Activated CD4-positive, alpha-beta T cell treated with anti-CD3 and anti-CD28 coated beads, Interleukin-2, amount 50 U/mL, for 16 hours (primary cell): ENCODE measurements around the gene E2F4.

Experiments
- DNase-seq: peaks from one replicate; pipeline ENCODE4 v3.0.0-alpha.2; 2020

The E2F4 gene

DNA sequence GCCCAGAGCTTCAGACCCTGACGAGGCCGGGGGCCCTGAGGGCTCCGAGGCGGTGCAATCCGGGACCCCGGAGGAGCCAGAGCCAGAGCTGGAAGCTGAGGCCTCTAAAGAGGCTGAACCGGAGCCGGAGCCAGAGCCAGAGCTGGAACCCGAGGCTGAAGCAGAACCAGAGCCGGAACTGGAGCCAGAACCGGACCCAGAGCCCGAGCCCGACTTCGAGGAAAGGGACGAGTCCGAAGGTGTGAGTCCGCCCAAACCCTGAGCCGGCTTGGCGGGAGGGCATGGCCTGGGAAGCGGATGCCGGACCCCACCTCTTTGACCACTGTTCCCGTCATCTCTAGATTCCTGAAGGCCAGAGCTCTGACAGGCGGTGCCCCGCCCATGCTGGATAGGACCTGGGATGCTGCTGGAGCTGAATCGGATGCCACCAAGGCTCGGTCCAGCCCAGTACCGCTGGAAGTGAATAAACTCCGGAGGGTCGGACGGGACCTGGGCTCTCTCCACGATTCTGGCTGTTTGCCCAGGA, 17.2 kb upstream of the E2F4 start:
- no peak for DNase-seq

- no peak for DNase-seq
Observed at GRCh38 chr16:67176662-67177061, 15.3 kb upstream of the E2F4 start.

DNA sequence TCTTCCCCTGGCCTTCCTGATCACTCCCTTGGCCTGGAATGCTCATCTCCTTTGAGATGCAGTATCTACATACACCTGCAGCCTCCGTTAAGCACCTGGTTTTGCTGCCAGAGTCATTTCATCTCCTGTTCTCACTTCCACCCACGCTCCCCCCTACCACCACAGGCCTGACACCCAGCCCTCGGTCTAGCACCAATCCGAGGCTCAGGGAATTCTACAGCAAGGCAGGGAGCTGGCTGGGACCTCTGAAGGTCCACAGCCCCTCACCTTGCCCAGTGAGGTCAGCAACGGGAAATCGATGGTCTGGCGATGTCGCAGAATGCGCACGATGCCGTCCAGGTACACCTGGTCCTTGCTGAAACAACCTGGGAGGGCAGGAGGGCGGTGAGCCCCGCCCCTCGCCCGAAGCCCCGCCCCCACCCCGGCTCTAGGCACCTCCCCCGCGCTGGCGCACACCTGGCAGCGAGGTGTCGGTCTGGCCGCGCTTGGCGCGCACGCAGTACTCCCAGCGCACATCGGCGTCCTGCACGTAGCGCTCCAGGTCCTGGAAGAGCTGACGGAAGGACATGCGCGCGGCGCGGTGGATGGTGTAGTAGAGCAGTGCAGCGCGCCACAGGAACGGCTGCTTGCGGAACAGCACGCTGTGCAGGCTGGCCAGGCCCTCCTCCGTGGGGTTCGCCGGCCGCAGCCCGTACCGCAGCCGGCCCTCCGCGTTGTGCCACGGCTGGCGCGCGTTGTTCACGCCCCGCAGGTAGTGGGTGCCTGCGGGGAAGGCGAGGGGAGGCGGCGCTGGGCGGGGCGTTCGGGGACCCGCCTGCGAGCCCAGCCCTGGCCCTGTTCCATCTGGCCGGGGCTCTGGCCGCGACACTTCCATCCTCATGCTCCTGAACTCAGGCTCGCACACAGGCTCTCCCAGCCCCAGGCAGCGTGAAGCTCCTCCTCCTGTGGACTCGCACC, 13.9 kb upstream of the E2F4 start:
- DNase-seq, result peak; percentile 51

GRCh38 chr16:67179421-67180080, 12.4 kb upstream of the E2F4 start:
- DNase-seq, result no peak

GRCh38 chr16:67180166-67180565, 11.8 kb upstream of the E2F4 start:
- no peak for DNase-seq

DNA sequence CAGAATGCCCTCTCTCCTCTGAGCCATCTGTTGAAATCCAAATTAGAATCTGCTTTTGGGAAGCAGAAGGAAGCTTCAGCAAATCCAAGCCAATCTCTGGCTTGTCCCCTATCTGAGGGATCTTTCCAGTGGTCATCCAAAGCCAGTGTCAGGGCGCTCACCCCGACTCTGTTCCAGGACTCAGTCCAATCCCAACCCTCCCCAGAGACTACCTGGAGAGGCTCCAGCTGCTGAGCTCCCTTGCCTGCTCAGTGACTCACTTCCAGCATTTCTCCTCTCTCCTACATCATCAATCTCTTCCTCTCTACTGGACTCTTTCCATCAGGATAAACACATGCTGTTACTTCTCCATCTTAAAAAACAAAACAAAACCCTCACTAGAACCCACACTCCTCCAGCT, 10.6 kb upstream of the E2F4 start:
- no peak for DNase-seq

GRCh38 chr16:67182288-67182687, 9.7 kb upstream of the E2F4 start:
- no peak for DNase-seq

GRCh38 chr16:67183284-67183626, 8.7 kb upstream of the E2F4 start:
- no peak for DNase-seq

- DNase-seq, result peak; percentile 98
Observed at GRCh38 chr16:67183627-67184452, 8.1 kb upstream of the E2F4 start, which contains the start of gene MATCAP1. Gene MATCAP1 (minus strand): TSS chr16:67183963. CDS start chr16:67180610, 3,353 bp downstream.

DNA sequence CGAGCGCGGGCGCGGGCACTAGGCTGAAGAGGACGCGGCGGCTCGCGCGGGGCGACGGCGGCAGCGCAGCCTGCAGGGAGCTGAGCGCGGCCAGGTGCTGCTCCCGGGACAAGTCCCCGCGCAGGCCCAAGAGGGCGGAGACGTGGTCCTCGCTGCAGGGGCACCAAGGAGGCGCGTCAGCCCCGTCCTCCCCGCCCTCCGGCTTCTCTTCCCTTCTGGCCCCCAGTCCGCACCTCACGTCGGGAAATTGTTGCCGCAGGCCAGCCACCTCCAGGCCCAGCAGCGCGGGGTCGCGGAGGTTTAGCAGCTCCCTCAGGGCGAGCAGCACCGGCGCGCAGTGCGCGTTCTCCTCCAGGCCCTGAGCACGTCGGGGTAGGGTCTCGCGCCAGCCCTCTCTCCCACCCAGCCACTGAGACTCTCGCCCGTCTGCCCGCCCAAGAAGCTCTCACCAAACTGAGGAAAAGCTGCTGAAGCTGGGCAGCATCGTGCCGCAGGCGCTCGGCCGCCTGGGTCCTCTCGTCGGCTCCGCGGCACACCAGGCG, 7.4 kb upstream of the E2F4 start:
- DNase-seq, result no peak

DNA sequence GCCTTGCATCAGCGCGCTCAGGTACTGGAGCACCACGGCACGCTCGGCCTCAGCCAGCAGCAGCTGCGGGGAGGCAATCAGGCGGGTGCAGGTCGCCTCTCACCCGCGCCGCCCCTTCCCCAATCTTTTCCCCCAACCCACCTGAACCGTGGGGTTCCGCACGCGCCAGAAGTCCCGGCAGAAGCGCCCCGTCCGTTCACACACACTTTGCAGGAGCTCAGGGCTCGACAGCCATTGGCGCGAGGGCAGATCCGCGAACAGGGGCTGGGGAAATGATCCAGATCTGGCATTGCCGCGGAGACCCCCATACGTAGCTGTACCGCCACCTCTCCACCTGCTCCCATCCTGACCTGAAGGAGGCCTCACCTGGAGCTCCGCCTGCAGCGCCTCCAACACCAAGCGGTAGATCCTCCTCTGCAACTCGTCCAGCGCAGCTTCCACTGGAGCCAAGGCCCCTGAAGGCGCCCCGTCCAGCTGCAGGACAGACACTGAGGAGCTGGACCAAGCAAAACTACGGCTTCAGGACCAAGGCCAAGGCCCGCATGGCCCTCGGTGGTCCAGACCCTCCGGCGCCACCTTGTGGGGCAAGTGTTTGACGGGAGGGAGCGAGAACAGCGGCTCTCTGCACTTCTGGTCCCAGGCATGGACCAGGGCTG, 6.8 kb upstream of the E2F4 start:
- DNase-seq, result peak; percentile 84

DNA sequence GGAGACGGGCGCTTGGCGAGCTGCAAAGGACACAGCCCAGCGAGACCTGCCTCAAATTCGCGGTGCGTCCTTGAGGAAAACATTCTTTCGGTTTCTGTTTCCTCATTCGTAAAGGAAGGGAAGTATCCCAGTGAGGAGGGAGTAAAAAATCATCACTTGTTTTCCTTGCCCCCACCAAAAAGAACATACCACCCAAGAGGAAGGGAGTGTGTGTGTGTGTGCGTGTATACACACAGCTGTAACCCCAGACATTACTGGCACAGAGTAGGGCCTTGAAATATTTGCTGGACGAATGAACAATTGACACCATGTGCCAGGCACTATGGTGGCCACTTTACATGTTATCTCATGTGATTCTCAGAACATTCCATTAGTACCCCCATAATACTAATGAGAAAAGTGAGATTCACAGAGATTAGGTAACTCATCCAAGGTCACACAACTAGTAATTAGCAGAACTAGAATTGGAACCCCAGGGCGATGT, 6.3 kb upstream of the E2F4 start:
- no peak for DNase-seq

DNA sequence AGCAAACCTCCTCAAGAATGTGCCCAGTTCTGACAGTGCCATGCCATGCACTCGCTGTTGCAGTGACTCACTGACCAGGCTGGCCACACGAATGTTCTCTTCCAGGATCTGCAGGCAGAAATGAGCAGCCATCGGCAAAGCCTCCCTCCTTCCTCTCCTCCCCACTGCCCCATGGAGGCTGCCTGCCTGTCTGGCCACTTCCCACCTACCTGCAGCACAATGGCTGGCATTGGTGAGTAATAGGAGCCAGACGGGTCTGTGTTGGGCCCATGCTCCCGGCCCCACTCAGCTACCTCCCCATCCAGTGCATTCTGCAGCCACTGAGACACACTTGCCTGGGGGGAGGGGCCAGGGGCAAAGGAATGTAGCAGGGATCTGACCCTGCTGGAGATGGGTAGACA, 5.4 kb upstream of the E2F4 start:
- DNase-seq, result no peak

DNA sequence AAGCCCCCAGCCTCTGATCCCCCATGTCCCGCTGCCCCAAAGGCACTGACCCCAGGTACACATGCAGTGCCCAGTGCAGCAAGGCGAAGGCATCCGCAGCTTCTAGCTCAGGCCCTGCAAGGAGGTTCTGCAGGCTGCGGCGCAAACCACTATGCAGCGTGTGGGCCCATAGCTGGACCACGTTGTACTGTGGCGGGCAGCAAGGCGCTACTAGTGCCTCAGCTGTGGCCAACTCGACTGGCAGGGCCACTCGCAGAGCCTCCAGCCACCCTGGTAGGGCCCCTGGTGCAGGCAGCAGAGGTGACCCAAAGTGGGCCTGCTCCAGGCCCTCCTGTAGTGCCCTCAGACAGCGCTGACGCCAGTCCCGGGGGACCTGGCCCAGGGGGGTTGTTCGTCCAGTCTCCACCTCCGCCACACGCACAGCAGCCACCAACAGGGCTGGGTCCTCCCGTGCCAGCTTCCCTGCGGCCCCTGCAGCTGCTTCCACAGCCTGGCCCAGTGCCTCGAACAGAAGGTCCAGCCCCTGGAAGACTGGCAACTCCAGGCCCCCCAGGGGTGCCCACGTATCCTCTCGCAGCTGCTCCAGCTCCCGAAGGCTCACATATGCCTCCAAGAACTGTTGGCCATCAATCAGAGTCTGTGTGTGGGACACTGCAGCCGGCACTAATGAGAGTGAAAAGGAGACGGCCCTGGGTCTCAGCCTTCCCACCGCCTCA, 4.6 kb upstream of the E2F4 start:
- no peak for DNase-seq

DNA sequence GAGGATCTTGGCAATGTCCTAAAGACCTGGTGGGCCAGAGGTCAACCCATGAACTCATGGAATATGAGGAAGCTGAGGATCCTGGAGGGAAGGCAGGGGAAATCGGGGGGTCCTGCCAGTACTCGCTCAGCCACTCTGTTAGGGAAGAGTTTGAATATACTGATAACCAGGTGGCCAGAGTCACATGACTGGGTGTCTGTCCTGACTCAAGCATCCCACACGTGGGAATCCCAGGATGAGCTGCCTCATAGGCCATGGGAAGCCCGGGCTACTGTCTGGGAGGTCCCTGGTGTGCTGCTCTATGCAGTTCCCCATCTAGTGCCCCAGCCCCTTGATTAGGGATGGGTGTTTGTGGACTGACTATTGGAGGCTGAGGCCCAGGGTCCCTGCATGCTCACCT, 3.6 kb upstream of the E2F4 start:
- no peak for DNase-seq

DNA sequence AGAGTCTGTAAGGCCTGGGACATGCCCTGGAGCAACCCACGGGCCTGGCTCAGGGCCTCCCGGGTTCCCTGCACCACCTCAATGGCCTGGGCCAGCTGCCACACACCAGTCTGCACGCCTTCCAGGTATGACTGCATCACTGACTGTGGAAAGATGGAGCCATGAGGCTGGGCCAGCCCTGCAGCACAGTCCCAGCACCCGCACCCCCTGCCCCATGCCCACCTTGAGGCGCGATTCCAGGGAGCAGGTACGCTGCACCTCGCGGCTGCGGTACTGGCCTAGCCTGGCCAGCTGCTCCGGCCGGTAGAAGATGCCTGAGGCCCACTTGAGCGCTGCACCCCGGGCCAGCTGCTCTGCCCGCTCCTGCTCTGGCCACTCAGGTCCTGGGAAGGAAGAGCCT, 3.2 kb upstream of the E2F4 start:
- DNase-seq, result no peak

DNA sequence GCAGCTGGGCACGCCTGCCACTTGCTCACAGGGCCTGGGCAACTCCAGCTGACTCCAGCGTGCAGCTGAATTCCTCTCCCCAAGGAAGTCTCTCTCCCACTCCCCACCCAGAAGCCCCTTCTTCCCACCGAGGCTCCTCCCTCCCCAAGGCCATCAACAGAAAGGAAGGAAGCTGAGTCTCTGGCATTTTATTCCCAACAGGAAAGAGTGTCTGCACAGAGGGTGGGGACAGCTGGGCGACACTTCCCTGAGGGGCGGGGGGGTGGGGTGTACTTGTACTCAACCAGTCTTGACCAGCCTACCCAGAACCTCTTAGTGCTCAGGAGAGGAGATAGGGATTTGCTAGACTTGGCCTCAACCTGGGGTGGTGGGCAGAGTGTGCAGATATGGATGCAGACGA, 1.9 kb upstream of the E2F4 start, which contains the start of gene EXOC3L1:
EXOC3L1 (minus strand) TSS at position 96 of the 400 bp plus-strand sequence. CDS start 460 bp downstream, outside the sequence.
- DNase-seq, result no peak

DNA sequence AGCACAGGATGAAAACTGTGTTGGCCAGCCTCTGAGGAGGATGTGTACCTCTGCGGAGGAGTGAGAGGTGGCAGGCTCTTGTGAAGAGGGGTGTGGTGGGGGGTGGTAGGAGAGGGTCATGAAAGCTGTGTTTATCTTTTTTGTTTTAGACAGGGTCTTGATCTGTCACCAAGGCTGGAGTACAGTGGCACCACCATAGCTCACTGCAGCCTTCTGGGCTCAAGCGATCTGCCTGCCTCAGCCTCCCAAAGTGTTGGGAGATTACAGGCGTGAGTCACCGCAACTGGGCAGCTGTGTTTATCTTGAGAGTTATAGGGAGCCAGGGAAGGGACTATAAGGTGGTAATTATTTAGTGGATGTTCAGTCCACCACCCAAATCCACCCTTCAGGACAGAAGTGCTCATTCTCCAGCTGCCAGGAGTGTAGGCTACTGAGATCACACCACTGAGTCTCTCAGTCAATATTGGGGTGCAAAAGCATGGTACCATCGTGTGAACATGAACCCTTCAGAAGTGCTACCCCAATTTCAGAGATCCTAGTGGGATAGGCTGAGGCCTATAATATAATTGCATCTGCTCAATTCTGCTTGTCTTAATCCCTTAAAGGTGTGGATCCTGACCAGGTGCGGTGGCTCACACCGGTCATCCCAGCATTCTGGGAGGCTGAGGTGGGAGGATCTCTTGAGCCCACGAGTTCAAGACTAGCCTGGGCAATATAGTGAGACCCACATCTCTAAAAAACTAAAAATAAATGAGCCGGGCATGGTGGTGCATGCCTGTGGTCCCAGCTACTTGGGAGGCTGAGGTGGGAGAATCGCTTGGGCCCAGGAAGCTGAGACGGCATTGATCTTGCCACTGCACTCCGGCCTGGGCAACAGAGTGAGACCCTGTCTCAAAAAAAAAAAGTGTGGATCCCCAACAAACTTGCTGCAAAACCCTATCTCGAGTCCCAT, 1.2 kb upstream of the E2F4 start:
- DNase-seq, result no peak

GRCh38 chr16:67191411-67191994, 452 bp upstream of the E2F4 start:
- DNase-seq, result no peak
